DLD1 (cell line): Measurements from ENCODE around the gene TCF3.
"Not testable (repeated sequence)": the region's sequence is repeated elsewhere in the genome, so short reads cannot be mapped to it uniquely, and the experiment has no call there.

Source experiments
- in situ Hi-C: cut with HindIII; loops from 2 replicates; pipeline ENCODE4 v1.10.0; 2017; ENCODE audit warnings: low sequenced_read_pairs

The TCF3 gene

GRCh38 chr19:1673645-1674292 lies 21.4 kb upstream of the TCF3 start:
- in situ Hi-C loops = no loop called here

GRCh38 chr19:1672769-1673644 lies 20.6 kb upstream of the TCF3 start:
- in situ Hi-C loops = no loop called here

- in situ Hi-C loops = no loop called here
These were observed 19.8 kb upstream of the TCF3 start for GRCh38 chr19:1672038-1672768.

GRCh38 chr19:1671716-1672037 lies 19.3 kb upstream of the TCF3 start:
- in situ Hi-C loops = no loop called here

- in situ Hi-C loops = not testable (repeated sequence)
These were observed 18.3 kb upstream of the TCF3 start for GRCh38 chr19:1670747-1671146.

- in situ Hi-C loops = no loop called here
These were observed 16.3 kb upstream of the TCF3 start for GRCh38 chr19:1668486-1669270.

GRCh38 chr19:1668048-1668485 lies 15.7 kb upstream of the TCF3 start:
- in situ Hi-C loops = no loop called here

GRCh38 chr19:1665565-1666047 lies 13.2 kb upstream of the TCF3 start:
- in situ Hi-C loops = no loop called here

GRCh38 chr19:1663852-1664251 lies 11.4 kb upstream of the TCF3 start:
- in situ Hi-C loops = no loop called here

GRCh38 chr19:1663227-1663626 lies 10.8 kb upstream of the TCF3 start:
- in situ Hi-C loops = not testable (repeated sequence)

- in situ Hi-C loops = no loop called here
These were observed 9.6 kb upstream of the TCF3 start for GRCh38 chr19:1661995-1662394.

- in situ Hi-C loops = no loop called here
These were observed 6.6 kb upstream of the TCF3 start for GRCh38 chr19:1659084-1659427.

GRCh38 chr19:1658150-1659083 lies 6.0 kb upstream of the TCF3 start:
- in situ Hi-C loops = no loop called here

- in situ Hi-C loops = no loop called here
These were observed 5.3 kb upstream of the TCF3 start for GRCh38 chr19:1657746-1658145.

GRCh38 chr19:1656988-1657536 lies 4.6 kb upstream of the TCF3 start:
- in situ Hi-C loops = no loop called here

GRCh38 chr19:1655987-1656608 lies 3.7 kb upstream of the TCF3 start:
- in situ Hi-C loops = no loop called here

- in situ Hi-C loops = no loop called here
These were observed 2.9 kb upstream of the TCF3 start for GRCh38 chr19:1655131-1655981.

GRCh38 chr19:1654178-1654792 lies 1.9 kb upstream of the TCF3 start:
- in situ Hi-C loops = no loop called here
